D721Med (cell line): ENCODE results near the gene CRIM1.

ENCODE experiments used
- DNase-seq: peaks from one replicate; pipeline ENCODE4 v3.0.0; 2011; ENCODE audit warnings: low spot score; ENCODE audit not compliant: insufficient read length
- FAIRE-seq: peaks from 2 replicates; lab custom pipeline; 2011; peaks lifted over from hg19 to GRCh38; lab: Jason Lieb, UNC
- TF ChIP-seq, protein P1 (sequence below): IDR thresholded peaks from 2 replicates; pipeline ENCODE4 v1.5.1; 2012; ENCODE audit warnings: mild to moderate bottlenecking, control low read depth; ENCODE audit not compliant: insufficient read depth; ENCODE audit errors: missing control alignments

Gene CRIM1

GRCh38 chr2:36396878-36397539, 41.4 kb downstream of the CRIM1 start:
- FAIRE-seq = no peak
- DNase-seq = no peak
- TF ChIP-seq, protein P1, sequence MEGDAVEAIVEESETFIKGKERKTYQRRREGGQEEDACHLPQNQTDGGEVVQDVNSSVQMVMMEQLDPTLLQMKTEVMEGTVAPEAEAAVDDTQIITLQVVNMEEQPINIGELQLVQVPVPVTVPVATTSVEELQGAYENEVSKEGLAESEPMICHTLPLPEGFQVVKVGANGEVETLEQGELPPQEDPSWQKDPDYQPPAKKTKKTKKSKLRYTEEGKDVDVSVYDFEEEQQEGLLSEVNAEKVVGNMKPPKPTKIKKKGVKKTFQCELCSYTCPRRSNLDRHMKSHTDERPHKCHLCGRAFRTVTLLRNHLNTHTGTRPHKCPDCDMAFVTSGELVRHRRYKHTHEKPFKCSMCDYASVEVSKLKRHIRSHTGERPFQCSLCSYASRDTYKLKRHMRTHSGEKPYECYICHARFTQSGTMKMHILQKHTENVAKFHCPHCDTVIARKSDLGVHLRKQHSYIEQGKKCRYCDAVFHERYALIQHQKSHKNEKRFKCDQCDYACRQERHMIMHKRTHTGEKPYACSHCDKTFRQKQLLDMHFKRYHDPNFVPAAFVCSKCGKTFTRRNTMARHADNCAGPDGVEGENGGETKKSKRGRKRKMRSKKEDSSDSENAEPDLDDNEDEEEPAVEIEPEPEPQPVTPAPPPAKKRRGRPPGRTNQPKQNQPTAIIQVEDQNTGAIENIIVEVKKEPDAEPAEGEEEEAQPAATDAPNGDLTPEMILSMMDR = no peak

DNA sequence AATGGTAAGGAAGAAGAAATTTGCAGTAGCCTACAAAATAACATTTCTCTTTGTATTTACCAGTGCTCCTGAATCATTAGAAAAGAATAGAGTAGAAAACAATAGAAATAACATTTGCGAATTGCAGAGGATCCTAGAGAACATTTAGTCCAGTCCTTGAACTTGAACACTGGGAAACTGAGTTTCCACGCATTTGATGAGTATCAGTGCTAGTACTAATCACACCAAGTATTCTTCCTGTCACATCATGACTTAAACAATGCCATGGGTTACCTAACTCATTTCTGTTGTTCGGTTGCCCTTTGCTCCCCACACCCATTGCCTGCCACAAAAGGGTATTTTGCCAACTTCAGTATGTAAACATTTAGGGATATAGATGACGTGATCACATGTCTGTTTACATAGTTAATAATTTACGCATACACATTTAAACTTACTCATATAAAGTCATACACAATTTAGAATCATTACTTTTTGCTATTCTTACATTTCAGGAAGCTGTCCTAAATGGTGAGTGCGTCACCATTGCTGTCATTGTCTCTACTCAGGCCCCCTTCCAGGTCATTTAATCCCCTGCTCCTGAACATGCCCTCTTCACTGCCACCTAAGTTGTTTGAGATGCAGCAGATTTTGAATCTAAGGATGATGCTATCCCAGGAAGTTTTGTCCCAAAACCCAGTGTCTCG, 42.3 kb downstream of the CRIM1 start:
- TF ChIP-seq, protein P1 = no peak
- FAIRE-seq (no peak), DNase-seq (no peak)

DNA sequence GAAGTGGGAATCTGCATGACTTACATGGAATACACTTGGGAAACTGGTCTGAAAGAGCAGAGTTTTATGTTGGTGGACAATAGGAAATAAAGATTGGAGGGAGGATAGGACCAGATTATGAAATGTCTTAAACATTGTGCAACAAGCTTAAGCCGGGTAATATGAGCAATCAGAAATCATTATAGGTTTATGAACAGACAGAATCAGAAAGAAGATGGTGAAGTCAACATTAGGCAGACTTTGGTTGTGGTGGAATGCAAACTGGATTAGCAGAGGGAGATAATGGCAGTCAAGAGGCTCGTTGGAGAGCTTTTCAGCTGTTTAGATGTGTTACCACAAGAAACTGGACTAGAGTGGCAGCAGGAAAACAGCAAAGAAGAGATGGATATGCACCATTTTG, 43.5 kb downstream of the CRIM1 start:
- TF ChIP-seq, protein P1 = no peak
- FAIRE-seq = no peak
- DNase-seq = no peak

DNA sequence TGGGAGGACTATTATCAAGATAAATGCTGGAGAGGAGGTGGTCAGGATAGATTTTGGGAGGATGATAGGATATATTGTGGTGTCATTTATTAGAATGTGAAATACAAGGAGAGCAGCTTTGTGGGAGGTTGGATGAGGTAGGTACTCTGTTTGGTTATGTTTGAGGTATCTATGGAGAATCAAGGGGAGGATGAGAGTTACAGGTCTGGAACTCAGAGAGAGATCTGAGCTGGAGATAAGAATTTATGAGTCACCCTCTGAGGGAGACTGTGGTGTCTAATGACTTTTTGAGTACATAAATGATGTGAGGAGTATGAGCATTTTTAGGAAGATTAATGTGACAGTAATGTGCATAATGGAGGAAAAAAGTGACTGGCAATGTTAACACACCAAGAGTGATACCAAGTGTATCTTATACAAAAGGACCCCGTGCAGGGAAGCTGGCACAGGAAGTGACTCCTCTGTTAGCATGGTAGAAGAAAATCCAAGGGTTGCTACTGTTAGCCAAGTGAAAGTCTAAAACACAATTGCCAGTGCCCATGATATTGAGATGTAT, 48.2 kb downstream of the CRIM1 start:
- TF ChIP-seq, protein P1 = no peak
- no peak for FAIRE-seq
- DNase-seq = no peak

- DNase-seq (no peak), FAIRE-seq (no peak)
- TF ChIP-seq, protein P1 = no peak
Observed at GRCh38 chr2:36404318-36404717, 48.7 kb downstream of the CRIM1 start.

- FAIRE-seq = no peak
- TF ChIP-seq, protein P1 = no peak
Observed at GRCh38 chr2:36404754-36405153, 49.2 kb downstream of the CRIM1 start.

DNA sequence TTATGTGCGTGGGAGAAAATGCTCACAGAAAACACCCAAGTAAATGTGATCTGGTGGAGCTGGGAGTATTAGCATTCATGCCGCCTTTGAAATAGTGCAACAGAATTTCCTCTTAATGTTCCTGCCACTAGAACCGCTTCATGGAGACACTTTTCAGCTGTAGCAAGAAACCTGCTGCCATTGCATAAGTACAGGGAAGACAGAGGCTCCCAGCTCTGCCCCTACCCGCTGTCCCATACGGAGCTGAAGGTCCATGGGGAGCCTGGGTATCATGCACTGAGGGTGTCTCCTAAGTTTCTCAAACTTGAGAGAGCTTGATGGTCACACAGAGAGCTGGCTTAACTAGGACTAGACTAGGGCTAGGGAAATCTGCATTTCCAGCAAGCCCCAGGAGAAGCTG, 49.6 kb downstream of the CRIM1 start:
- no peak for DNase-seq
- TF ChIP-seq, protein P1 = no peak
- no peak for FAIRE-seq

More at GRCh38 chr2:36404754-36405153, 49.2 kb downstream of the CRIM1 start:
- DNase-seq = no peak
